ENCODE results near the gene LINS1.

GRCh38 chr15:100627789-100628395 is 25.9 kb upstream of the LINS1 start:
- TF ChIP-seq CTCF (IDR thresholded peaks at IDR 0.05; ENCODE audit: extremely low read depth in 1 of 2, insufficient read depth in 1 of 2, low read depth in 1 of 2, low read length in 2 of 2), result peak; percentile 67 to 76
- TF ChIP-seq EZH2 (IDR thresholded peaks at IDR 0.05; ENCODE audit: borderline replicate concordance, low read depth, low read length, severe bottlenecking), result no peak
- no peak for TF ChIP-seq POLR2A (IDR thresholded peaks at IDR 0.05; ENCODE audit: low read depth, low read length)
- TF ChIP-seq MAX (IDR thresholded peaks at IDR 0.05; ENCODE audit: insufficient read depth, insufficient read length), result no peak
- TF ChIP-seq MYC (IDR thresholded peaks at IDR 0.05; ENCODE audit: low read depth, low read length), result no peak
- TF ChIP-seq POLR2AphosphoS5 (IDR thresholded peaks at IDR 0.05; ENCODE audit: insufficient read depth, low read depth, low read length), result no peak

Data from endothelial cell of umbilical vein (primary cell).